Measurements from ENCODE around the gene IPO11.

The IPO11 gene

GRCh38 chr5:62412549-62413329 is at the start of gene IPO11:
Gene IPO11 (plus strand): TSS chr5:62412763. CDS start chr5:62437280, 24,517 bp downstream.
- DNase-seq (ENCODE audit: low spot score), result peak; percentile 99

- DNase-seq (ENCODE audit: low spot score), result no peak
Observed at GRCh38 chr5:62369039-62369438, 43.5 kb upstream of the IPO11 start.

GRCh38 chr5:62371409-62371808 is 41.2 kb upstream of the IPO11 start:
- DNase-seq (ENCODE audit: low spot score), result no peak

DNA sequence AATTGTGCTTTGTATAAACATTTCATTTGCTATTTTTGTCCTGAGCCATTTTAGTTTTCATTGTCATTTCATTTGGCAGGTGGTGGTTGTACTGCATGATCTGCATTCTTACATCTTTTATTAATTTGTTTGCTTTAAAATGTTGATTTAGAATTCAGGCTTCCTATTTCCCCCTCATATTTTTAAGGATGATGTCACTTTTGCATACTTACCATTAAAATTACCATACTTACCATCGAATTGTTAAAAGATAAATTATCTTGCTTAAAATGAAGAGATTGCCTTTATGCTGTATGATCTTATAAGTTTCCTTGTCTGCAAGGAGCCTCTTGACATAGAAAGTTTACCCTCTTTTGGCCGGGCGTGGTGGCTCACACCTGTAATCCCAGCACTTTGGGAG is 40.0 kb upstream of the IPO11 start:
- DNase-seq (ENCODE audit: low spot score), result no peak

DNA sequence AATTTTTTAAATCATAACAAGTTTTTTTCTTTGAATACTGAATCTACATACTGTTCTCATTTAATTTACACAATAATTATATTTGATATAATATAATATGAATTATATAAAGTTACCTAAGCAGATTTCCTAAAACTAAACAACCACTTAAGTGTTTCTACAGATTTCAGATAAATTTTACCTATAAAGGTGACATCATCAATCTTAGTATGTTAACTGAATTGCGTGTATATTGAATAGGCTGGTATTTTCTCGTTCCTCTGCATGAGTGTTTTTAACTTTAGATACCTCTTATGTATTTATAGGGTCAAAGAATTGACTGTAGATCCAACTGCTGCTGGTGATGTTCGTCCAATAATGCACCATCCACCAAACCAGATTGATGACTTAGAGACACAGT is 39.2 kb upstream of the IPO11 start:
- DNase-seq (ENCODE audit: low spot score), result no peak

DNA sequence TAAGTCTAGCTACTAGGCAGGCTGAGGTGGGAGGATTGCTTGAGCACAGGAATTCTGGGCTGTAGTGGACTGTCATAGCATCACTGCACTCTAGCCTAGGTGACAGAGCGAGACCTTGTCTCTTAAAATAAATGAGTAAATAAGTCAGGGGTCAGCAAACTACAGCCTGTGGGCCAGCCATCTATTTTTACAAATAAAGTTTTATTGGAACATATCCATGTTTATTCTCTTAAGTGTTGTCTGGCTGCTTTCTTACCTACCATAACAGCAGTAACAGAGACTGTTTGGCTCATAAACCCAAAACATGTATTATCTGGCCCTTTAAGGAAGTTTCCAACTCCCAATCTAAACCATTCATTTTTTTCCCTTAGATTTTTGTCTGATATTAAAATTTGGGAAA is 38.5 kb upstream of the IPO11 start:
- DNase-seq (ENCODE audit: low spot score), result no peak

GRCh38 chr5:62375627-62376026 is 36.9 kb upstream of the IPO11 start:
- no peak for DNase-seq (ENCODE audit: low spot score)

DNA sequence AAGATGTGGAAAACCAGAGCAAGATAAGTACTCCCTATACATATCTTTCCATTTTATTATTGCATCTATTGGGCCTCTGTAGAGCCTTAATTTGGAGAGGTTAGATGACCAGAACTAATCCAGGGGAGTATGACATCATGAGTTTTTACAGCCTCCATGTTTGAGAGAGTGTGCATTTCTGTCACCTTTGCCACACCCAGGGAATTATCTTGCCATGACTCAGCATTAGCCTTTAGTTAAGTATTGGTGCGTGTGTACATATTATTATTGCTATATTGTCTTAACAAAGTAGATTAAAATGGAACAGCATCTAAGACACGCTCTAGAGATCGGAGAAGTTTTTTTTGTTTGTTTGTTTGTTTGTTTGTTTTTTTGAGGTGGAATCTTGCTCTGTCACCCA is 36.5 kb upstream of the IPO11 start:
- no peak for DNase-seq (ENCODE audit: low spot score)

- no peak for DNase-seq (ENCODE audit: low spot score)
Observed at GRCh38 chr5:62385131-62385530, 27.4 kb upstream of the IPO11 start.

DNA sequence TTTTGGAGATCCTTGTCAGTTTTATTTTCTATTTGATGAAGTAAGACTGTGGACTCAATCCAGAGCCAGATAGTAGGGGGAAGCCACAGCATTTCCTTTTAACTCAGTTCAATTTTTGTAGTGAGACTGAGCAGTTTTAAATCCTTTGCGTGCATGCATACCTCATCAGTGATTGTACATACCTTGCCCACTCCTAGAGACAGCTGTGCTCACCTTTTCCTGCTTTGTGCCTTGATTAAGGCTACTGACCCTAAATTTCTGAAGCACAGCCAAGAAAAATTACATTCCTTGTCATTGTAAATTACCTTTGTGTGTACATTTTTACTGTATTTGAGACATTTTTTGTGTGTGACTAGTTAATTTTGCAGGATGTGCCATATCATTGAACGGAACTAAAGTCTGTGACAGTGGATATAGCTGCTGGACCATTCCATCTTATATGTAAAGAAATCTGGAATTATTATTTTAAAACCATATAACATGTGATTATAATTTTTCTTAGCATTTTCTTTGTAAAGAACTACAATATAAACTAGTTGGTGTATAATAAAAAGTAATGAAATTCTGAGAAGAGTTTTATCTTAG is 26.7 kb upstream of the IPO11 start:
- DNase-seq (ENCODE audit: low spot score), result no peak

- no peak for DNase-seq (ENCODE audit: low spot score)
Observed at GRCh38 chr5:62386824-62387223, 25.7 kb upstream of the IPO11 start.

DNA sequence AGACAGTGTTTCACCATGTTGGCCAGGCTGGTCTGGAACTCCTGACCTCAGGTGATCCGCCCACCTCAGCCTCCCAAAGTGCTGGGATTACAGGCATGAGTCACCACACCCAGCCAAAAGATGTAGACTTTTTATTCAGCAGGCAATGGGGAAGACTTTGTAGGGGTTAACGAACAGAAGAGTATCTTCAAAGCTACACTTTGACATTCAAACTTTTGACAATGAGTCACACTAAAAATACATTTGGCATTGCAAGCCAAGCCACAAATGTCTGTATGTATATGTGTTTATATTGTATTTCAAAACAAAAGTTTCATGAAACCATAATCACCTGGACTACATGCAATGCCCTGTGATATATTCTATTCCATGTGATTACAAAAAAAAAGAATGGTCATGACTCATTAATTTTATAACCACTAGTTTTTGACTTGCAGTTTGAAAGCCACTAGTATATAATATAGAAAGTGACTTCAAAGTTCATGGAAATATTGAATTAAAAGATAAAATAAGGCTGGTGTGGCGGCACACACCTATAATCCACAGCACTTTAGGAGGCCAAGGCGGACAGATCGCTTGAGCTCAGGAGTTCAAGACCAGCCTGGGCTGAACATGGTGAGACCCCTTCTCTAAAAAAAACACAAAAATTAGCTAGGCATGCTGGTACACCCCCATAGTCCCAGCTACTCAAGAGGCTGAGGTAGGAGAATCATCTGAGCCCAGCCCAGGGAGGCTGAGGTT is 17.2 kb upstream of the IPO11 start:
- no peak for DNase-seq (ENCODE audit: low spot score)

DNA sequence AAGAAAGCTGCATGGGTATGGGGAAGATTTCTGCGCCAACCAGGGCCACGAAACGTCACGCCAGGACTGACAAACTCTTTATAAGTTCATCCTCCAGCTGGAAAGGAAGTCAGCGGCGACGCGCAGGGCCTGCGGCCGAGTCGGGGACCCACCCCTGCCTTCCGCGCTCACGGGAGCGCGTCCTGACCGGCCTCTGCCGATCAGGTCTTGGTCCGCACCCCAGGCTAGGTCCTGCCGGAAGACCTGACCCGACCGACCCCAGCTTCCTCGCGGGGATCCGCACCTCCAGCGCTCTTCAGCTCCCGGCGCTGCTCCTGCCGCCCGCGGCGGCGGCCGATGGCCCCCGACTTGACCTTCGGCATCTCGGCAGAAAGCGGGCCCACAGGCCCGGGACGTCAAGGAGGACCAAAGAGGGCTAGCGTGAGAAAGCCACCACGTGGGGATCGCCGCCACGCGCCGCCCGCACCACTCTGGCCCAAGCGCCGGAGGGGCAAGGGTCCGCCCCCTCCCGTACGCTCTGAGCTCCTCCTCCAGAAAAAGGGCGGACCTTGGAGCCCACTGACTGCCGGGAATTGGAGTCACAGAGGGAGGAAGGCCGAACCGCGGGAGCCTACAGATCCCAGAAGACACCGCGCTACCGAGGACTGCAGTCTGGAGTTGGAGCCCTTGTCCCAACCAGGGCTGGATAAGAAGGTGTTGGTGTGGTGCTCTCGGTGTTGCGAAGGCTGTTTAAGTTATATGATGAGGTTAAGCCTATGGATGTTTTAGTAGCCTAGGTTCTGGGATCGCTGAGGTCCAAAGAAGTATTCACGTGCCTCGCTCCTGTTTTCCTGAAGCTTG is 8.9 kb upstream of the IPO11 start, which contains the start of gene DIMT1:
Gene DIMT1, minus strand, starts transcription at position 495 of the 840 bp plus-strand sequence. Its CDS starts 133 bp downstream, at position 362.
- peak; percentile 91 for DNase-seq (ENCODE audit: low spot score)

- DNase-seq (ENCODE audit: low spot score), result no peak
Observed at GRCh38 chr5:62413711-62414110, 1.1 kb downstream of the IPO11 start.

DNA sequence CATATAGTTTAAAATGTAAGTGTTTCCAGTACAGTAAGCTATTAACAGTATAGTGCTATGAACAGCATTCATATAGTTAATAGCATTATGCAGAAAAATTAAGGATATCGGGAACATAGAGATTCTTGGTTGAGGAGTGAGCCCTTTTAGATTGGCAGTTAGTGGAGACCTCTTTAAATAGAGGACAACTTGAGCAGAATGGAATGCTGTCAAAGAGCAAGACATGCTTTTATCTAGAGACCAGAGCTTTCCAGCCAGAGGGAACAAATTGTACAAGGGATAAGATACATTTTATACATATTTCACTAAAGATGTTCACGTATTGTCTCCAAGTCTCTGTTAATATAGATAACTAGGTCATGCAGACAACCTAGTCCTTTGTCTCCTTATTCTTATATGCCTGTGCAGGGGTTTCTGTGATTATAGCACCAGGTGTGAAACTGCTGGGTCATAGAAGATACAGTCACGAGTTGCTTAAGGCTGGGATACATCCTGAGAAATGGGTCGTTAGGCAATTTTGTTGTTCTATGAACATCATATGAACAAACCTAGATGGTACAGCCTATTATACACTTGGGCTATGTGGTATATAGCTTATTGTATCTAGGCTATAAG is 6.0 kb downstream of the IPO11 start:
- DNase-seq (ENCODE audit: low spot score), result no peak

- no peak for DNase-seq (ENCODE audit: low spot score)
Observed at GRCh38 chr5:62419609-62420008, 7.0 kb downstream of the IPO11 start.

DNA sequence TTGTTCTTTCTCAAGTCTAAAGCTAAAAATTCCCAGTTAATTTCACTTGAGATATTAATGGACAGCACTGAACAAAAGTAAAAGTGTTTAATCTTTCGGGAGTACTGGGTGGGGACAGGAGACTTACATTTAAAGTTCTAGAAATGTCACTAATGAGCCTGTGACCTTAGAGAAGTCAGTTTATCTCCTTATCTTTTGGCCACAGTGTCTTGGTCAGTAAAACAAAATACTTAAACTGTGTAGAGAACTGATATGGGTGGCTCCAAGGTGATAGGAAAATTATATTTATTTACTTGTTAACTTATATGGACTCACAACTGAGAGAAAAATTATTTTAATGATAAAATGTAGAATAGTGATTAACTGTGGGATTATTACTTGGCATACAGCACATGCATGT is 8.9 kb downstream of the IPO11 start:
- no peak for DNase-seq (ENCODE audit: low spot score)

- DNase-seq (ENCODE audit: low spot score), result no peak
Observed at GRCh38 chr5:62424763-62425162, 12.2 kb downstream of the IPO11 start.

GRCh38 chr5:62431735-62432620 is 19.4 kb downstream of the IPO11 start:
- no peak for DNase-seq (ENCODE audit: low spot score)

GRCh38 chr5:62432621-62433064 is 20.1 kb downstream of the IPO11 start:
- no peak for DNase-seq (ENCODE audit: low spot score)

- DNase-seq (ENCODE audit: low spot score), result no peak
Observed at GRCh38 chr5:62448528-62448927, 36.0 kb downstream of the IPO11 start.
